GM21528 (cell line): ENCODE results near the gene SCN11A.

Experiments
- ATAC-seq: cut with Tn5 transposase; IDR thresholded peaks from one replicate; pipeline ENCODE4 v1.9.1; 2021; ENCODE audit warnings: mild to moderate bottlenecking, moderate library complexity; ENCODE audit not compliant: unreplicated experiment, low FRiP score

The SCN11A gene

DNA sequence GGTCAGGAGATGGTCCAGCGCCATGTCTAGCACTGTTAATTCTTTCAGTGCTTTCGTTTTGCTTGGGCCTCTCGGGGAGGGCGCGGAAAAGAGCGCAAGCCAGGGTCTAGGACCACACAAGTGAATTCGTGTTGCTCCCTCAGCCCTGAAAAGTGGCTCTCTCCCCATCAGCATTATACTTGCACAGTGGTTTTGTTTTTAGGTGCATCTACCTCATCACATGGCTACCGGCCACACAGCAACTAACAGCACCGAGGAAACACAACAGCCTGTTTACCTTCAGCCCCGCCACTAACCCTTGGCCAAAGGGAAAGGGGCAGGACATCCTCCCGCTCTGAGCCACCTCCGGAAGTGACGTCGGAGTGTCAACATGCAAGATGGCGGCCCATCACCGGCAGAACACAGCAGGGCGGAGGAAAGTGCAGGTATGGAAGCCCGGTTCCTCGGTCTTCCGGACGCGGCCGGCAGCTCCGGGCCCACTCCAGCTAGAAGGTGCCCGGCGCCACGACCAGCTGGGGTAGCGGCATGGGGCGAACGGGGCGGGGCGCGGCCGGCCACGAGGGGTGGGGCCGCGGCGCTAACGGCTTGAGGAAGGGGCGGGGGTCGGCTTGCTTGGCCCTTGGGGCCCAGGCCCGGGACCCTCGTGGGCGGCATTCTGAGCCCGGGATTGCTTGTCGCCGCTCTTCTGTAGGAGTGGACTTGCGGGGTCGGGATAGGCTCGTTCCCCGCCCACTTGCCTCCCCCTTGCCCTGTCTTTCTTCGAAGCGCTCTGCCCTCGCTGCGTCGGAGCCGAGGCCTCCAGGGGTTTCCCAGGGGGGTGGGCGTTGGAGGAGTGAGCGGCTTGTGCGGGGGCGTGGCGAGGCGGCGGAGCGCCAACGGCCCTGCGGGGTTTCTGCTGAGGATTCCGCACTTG lies at the start of gene SCN11A, which contains the start of gene WDR48:
Gene SCN11A, minus strand, starts transcription at position 296 of the 913 bp plus-strand sequence. CDS start 101,582 bp downstream, outside the sequence.
Gene WDR48, plus strand, starts transcription at position 368 of the 913 bp plus-strand sequence. Its CDS starts 10 bp downstream, at position 378.
- ATAC-seq: peak; percentile 99

DNA sequence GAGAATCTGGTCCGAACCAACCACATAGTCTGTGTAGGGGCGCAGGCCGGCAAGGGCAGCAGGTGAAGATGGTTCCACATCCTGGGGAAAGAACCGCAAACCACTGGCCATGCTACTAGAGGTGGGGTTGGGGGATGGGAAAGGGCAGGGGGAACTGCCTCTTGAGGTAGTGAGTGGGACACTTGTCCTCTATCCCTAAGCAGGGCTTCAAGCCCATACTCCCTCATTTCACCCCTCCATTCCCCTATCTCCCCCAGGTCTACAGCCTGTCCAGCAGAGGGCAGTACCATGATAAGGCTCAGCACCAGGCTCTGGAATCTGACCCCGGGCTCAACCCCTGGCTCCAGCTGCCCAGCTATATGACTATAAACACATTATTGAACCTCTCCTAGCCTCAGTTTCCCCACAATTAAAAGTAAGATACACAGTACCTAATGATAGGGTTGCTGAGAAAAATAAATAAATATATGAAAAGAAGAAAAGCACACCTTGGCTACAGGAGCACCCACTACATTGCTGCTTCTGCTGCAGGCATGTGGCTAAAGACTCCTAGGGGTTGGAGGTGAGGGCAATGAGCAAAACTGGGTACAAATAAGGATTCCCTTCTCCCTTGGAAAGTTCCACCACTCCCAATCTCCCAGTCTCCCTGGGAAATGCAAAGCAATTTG lies 49.4 kb upstream of the SCN11A start:
- ATAC-seq: no peak

DNA sequence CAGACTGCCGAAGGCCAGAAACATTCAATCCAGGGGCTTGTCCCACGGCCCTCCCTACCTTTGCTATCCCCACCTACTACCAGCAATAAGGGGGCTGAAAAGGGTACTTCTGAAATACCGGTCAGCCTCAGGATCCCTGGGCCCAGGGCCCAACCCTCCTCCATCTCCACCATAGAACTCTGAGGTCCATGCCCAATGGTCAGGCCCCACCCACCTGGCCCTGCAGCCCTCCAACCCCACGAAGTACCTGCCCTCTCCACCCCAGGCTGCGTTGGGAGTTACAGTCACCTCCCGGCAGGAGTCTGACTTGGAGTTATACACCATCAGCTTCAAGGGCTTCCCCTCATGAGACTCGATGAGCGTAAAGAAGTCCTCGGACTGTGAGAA lies 48.7 kb upstream of the SCN11A start:
- ATAC-seq: no peak

DNA sequence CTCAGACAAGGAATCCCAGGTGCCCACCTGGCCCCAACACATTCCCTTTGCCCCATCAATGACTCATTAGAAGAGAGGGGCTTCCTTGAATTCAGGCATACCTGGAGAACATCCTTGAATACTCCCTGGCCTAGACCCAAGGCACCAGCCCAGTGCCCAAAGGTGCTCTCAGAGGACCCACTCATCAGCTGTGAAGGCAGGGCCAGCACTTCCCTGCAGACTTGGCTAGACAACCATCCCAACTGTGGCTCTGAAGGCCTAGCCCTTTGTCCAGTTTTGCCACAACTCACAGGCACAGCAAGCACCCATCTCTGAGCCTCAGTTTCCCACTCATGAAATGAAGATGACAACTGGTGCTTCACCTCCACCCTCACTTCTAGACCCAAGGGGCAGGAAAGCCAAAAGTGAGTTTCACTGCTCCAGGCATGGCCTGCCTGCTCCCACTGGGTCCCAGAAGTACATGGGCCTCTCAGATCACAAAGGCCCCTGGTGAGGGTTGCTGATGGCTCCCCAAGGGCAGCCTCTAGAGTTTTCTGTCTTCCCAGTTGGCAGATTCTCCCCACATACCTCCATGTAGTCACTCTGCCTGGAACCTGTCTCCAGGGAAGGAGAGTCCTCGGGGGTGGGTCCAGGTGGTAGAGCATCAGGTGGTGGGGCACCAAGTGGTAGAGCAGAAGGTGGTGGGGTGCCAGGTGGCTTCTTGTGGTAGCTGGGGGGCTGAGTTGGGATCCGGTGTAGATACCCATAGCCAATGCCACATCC lies 48.2 kb upstream of the SCN11A start:
- no peak for ATAC-seq

DNA sequence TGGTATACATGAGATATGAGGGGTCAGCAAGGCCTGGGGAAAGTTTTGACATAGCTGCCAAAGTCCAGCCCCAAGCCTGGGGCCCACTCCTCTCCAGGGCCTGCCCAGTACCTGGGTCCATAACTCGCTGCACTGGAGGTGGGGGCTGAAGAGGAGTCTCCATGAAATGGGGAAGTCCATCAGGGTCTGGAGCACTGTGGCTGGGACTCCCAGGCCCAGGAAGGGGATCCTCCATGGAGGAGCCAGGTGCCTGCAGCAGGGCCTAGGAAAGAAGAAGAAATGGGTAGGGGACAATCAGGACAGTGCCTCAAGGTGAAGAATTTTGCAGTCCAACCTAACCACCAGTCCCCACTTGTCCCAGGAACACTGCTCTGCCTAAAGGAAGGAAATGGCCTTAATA lies 47.5 kb upstream of the SCN11A start:
- no peak for ATAC-seq

DNA sequence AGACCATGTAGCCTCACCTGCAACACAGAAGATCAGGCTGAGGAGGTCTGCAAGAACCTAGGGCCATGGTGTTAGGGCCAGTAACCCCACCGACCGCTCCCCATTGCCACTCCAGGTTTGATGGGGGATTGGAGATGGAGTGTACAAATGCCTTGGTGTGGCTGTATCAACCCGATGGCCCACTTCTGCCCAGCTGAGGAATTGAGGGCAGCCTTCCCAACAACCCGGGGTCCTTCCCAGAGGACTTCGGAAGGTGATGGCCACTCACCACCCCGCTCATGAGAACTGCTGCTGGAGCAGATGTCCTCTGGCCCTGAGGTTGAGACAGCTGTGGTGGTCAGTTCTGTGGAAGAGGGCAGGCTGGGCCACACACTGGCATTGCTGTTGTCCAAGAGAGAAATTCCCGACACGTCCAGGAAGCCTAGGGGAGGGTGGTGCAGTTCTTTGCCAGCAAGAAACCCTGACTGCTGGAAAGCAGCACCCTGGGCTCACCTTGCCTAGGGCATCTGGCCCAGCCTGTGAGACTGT lies 46.8 kb upstream of the SCN11A start:
- ATAC-seq: no peak

DNA sequence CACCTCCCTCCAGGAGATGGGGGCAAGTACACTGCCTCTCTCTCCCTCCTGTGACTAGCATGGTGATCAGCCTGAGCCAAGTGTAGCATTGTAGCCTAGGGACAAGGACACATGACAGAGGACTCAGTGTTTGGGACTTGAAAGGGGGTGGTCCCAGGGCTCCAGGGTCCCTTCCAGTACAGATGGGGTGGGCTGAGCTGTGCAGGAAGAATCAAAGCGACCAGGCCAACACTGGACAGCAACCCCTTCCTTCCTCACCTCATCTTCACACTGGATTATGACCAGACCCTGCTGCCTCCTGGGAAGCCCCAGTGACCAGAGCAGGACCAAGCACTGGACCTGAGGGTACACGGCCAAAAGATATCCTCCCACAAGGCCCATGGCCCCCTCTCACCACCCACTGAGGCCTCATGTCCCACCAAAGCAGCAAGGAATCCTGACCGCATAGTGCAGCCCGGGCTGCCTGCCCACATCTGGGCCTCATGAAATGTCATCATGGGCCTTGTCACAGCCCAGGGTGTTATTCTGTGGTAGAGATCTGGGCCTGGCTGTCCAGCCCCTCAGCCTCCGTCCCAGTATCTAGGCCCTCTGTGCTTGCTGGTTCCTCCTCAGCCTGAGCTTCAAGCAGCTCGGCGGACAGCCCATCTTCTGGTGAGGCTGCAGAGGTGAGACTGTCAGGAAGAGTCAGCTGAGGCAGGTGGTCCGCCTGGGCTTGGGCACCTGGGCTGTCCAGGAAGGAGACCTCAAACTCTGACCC lies 46.1 kb upstream of the SCN11A start:
- ATAC-seq: no peak

DNA sequence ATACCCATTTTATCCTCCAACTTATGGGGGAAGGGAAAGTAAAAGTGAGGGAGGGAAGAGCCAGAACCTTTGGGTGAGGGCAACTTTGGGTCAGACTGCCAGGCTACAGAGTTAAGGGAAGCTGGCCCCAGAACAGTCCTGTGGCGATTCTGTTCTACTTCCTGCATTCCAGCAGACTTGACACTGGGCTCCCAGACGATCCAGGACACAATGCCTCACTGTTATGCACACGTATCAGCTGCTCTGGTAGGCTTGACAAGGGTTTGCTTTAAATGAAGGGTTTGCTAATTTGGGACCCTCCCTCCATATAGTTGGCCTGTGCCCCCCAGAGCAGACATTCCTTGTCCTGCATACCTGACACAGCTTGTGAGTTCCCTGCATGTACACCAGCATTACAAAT lies 45.0 kb upstream of the SCN11A start:
- ATAC-seq: no peak

DNA sequence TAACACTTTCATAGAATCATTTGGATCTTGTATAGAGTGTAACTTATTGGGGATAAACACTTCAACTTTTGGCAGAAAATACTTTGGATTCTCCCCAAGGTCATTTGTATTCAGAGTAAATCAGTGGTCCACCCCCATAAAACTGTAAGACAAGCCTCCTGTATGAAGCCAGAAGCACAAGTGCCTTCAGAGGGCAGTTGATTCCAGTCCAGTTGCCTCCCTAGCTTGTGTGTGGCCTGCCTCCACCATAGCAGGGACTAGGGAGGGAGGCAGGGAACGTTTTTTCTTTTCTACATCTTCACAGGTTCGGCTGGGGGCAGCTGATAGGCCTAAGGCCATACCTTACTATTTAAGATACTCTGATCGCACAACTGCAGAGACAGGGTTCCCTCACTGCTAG lies 44.0 kb upstream of the SCN11A start:
- ATAC-seq: no peak

DNA sequence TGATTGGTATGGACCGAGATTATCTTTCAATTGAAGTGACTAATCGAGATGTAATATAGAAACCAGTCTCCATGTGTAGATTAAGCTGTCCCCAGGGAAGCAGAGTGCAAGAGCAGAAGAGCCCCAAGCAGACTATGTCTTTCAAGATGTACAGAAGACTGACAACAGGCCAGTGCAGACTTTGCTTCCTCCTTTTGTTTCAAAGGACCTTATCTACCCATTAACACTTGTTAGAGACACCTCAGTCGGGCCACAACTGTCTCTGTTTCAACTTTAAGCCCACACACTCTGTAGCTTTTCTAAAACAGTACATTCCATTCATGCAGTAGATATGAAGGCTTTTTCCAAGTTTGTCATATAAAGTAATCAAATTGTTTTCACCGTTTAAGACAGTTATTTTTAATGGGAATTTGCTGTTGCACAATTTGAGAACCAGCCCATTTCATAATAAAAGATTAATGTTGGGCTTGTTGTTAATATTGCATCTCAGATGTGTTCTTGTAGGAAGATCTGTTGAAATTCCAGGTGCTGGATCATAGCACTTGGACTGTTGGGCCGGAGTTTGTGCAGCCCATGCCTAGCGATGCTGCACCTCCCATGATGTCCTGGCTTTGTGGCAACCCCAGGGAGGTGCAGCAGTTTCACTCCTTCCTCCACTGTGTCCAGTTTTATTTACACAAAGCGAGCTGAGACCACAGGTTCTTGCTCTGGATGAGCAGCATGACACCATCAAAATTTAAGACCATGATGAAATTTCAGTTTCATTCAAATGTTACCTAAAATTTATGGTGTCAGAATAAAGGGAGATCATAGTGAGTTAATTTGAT lies 43.3 kb upstream of the SCN11A start:
- no peak for ATAC-seq

DNA sequence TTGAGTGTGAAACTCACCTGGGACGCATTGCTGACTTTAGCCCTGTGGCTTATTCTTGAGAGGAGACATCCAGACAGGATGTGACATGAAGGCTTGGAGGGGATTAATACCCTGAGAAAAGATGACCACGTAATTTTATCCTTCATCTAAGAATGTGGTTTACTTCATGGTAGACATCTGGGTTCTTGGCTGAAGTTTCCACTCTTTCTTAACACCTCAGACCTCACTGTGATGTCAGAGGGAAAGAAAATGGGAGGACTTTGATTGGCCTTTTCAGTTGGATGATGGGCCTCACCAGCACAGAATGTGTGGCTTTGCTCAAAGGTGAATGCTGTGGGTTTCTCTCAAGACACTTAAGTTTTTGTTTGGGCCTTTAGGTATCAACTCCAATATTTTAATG lies 39.2 kb upstream of the SCN11A start:
- no peak for ATAC-seq

DNA sequence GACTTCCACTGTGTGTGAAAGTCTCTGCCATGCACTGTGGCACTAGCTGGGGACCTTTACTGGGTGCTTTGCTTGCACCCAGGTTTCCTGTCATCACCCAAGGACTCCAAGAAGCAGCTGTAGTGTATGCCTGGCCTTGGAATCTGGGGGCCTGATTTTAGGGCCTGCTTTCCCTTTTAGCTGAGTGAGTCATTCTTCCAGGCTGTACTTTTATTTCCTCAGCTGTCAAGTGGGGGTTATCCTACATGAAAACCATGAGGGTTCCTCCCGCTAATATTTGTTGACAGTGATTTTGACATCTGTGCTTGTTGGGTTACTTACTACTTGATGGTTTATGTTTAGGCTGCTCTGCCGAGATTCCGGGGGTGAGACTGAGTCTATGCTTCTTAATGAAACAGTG lies 37.1 kb upstream of the SCN11A start:
- ATAC-seq: no peak

DNA sequence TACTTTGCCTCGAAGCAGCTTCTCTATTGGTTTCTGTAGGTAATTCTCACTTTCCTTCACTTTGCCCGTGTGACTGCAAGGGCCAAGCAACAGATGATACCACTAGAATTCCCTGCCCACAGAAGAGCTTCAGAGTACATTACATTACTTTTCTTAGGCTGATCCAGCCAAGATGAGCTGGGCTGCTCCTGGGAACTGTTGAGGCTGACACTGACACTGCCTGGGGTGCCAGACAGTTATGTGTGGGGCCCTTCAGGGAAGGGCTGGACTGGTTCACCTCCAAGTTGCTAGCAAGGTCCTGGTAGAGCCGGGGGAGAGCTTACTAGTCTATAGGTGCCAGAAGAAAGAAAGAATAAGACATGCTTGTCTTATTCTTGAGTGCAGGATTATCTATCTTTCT lies 36.7 kb upstream of the SCN11A start:
- no peak for ATAC-seq

DNA sequence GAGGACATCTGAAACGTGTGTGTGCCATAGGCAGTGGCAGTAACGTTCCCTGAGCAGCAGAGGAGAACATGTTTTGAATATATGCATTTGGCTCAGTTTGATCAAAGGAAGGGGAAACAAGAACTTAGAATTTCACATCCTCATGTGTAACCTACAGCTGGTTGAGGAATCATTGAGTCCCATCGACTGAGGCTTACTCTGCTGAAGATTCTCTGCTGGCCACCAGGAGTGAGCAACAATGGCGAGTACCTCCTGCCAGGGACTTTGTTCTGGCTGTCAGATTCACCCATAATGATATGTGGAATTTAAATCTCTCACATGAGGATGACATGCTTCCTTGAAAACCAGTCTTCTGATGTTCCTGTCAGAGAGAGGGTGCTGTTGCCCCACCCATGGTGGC lies 34.4 kb upstream of the SCN11A start:
- ATAC-seq: no peak

DNA sequence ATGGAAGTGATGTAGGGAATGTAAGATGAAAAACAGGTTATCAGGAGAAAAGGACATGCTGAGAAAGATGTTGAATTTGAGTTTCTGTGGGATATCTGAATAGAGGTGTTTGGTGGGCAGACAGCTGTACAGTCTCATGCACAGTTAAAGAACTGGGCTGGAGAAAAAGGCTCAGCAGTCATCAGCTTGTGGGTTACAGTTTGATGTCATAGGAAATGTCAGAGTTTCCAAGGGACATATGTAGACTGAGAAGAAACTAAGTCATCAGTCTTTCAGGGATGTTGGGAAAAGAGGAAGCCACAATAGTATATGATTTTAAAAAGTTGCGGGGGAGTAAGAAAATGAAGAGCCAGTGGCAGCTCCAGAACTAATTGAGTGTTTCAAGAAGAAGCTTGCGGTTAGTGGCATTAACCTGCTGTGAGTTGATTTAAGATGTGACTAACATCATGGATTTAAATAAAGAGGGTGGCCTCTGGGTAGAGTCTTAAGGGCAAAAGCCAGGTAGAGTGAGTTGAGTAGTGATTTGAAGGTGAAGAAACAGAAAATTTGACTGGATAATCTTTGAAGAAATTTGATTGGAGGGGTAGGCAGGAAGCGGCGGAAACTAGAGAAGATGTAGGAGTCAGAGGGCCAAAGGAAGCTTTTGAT lies 31.0 kb upstream of the SCN11A start:
- no peak for ATAC-seq

DNA sequence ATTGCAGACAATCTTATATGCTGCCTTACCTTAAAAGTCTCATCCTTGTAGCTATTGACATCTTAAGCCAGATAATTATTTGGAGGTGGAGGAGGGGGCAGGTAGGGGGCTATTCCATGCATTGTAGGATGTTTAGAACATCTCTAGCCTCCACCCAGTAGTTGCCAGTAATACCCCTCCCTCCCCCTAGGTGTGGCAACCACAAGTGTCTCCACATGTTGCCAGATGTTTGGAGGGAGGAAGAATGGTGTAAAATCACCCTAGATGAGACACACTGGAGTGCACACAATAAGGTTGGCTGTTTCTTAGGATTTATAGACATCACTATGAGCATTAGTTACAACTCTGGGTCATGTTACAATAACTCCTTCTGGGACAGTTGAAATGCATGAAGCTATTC lies 28.3 kb upstream of the SCN11A start:
- ATAC-seq: no peak

DNA sequence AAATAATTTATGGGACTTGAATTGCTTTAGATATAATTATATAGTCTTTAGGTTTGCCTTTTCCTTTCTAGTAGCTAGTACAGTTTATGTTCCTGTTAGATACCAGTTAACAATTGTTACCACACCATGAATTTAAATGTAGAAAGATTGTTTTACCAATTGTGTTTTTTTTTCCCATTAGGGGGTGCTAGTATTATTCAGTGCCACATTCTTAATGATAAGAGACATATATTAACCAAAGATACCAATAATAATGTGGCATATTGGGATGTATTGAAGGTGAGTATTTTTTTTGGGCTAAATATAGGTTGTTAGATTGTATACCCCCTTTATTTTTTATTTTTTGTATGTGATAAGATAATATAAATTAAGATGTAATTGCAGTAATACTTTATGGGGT lies 27.8 kb upstream of the SCN11A start:
- ATAC-seq: no peak

DNA sequence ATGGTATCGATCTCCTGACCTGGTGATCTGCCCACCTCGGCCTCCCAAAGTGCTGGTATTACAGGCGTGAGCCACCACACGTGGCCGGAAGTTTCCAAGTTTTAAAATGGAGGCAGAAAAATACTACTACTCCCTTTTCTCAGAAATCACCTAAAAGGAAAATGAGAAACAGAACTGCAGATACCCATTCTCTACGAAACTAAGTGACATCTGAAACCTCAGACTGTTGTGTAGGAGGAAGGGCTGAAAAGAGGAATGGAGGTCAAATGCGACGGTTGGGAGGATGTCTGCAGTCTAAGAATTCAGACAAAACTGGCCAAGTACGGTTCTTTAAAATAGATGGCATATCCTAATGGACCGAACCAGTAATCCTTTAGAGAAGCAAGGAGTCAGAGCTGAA lies 24.2 kb upstream of the SCN11A start:
- ATAC-seq: no peak

DNA sequence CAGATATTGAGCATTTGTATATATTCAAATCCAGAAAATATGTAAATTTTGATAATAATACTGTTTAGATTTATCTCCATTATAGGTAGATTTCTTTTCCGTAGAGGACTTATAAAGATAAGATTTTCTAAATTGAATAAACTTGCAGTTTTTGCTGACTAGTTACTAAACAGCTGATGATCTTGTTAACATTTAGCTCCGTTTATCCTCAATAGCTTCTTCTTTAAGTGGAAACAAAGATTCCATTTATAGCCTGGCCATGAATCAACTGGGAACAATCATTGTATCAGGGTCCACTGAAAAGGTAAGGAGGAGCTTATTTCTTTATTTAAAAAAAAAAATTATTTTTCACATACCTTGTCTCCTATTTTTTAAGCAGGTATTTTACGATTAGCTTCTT lies 16.8 kb upstream of the SCN11A start:
- ATAC-seq: no peak
